Loucy (cell line): ENCODE measurements around the gene TIFAB.
A peak's percentile ranks its signal among the peaks of the same experiment; 100 is the strongest.

Source experiments
- H2AFZ ChIP-seq: fragments of 200-600 bp; sonication (generic); 2 replicates; pipeline ENCODE4 v1.6.0; 2016; ENCODE audit warnings: antibody characterized with exemption, mild to moderate bottlenecking, low read length, moderate library complexity
- H3F3A ChIP-seq: fragments of 200-600 bp; 2 replicates; pipeline ENCODE4 v1.6.0; 2016; ENCODE audit warnings: antibody characterized with exemption, low read depth, mild to moderate bottlenecking
- H3K27me3 ChIP-seq: fragments of 200-600 bp; sonication (generic); 2 replicates; pipeline ENCODE4 v1.6.1; 2014; ENCODE audit warnings: low read length, mild to moderate bottlenecking; ENCODE audit not compliant: insufficient read depth, poor library complexity, severe bottlenecking
- H3K36me3 ChIP-seq: fragments of 200-600 bp; sonication (generic); 2 replicates; pipeline ENCODE4 v1.6.1; 2016; ENCODE audit warnings: low read length; ENCODE audit not compliant: insufficient read depth
- H3K4me1 ChIP-seq: fragments of 200-600 bp; sonication (generic); 2 replicates; pipeline ENCODE4 v1.5.1; 2014; ENCODE audit warnings: low read length, mild to moderate bottlenecking; ENCODE audit not compliant: insufficient read depth, poor library complexity, severe bottlenecking
- H3K4me2 ChIP-seq: fragments of 200-600 bp; sonication (generic); 2 replicates; pipeline ENCODE4 v1.6.0; 2014; ENCODE audit warnings: antibody characterized with exemption, low read length, low read depth, mild to moderate bottlenecking; ENCODE audit not compliant: poor library complexity, severe bottlenecking
- H3K4me3 ChIP-seq: fragments of 200-600 bp; sonication (generic); 2 replicates; pipeline ENCODE4 v1.5.1; 2014; ENCODE audit warnings: low read length, mild to moderate bottlenecking, mixed read lengths; ENCODE audit not compliant: poor library complexity, severe bottlenecking
- H3K79me2 ChIP-seq: fragments of 200-600 bp; sonication (generic); 2 replicates; pipeline ENCODE4 v1.6.1; 2014; ENCODE audit warnings: low read length; ENCODE audit not compliant: insufficient read depth
- H3K9ac ChIP-seq: fragments of 200-600 bp; sonication (generic); 2 replicates; pipeline ENCODE4 v1.6.0; 2014; ENCODE audit warnings: mild to moderate bottlenecking, low read depth, low read length, moderate library complexity; ENCODE audit not compliant: poor library complexity, severe bottlenecking
- H3K9me2 ChIP-seq: fragments of 200-600 bp; sonication (generic); replicated peaks from 2 replicates; pipeline ENCODE4 v1.6.1; 2016; ENCODE audit warnings: low read depth, low read length, mixed read lengths
- H3K9me3 ChIP-seq: fragments of 200-600 bp; sonication (generic); 2 replicates; pipeline ENCODE4 v1.6.1; 2014; ENCODE audit warnings: mild to moderate bottlenecking, antibody characterized with exemption, low read length, low read depth; ENCODE audit not compliant: insufficient read depth
- H4K20me1 ChIP-seq: fragments of 200-600 bp; sonication (generic); 2 replicates; pipeline ENCODE4 v1.6.0; 2014; ENCODE audit warnings: antibody characterized with exemption, low read length, mild to moderate bottlenecking; ENCODE audit not compliant: insufficient read depth, poor library complexity, severe bottlenecking
- CTCF ChIP-seq: fragments of 200-600 bp; sonication (generic); conservative IDR thresholded peaks from 2 replicates; pipeline ENCODE4 v1.5.1; 2014; ENCODE audit warnings: mild to moderate bottlenecking, antibody characterized with exemption, low read length
- EZH2phosphoT487 ChIP-seq: fragments of 200-600 bp; IDR thresholded peaks from 2 replicates; pipeline ENCODE4 v1.6.1; 2018; ENCODE audit warnings: antibody characterized with exemption, mild to moderate bottlenecking, moderate library complexity, borderline replicate concordance

The TIFAB gene

GRCh38 chr5:135445306-135445985 lies 6.7 kb downstream of the TIFAB start:
- peak overlapping the region; percentile 44 for H3K9ac ChIP-seq

DNA sequence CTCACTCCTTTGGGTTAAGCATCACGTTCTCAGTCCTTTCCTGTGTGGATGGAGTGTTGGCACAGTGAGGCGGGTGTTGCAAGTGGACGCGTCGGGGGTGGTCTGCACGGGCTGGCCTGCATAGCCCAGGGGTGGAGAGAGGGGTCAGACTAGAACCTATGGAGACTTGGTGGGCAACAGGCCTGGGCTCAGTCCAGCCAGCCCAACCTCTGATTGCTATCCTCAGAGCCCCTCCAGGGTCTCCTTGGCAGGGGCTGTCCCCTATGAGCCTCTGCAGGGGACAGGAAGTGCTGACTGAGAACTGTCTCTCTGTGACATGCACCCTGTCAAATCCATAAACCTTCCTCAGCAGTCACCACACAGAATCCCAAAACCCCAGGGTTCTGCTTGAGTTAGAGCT lies 7.3 kb downstream of the TIFAB start:
- no peaks in the 10 kb centered on the region for H3K27me3 ChIP-seq
- H3K9me3 ChIP-seq, result no peaks in the 10 kb centered on the region
- no peak overlapping the region for H3K4me3 ChIP-seq
- no peaks in the 10 kb centered on the region for H3K79me2 ChIP-seq
- H3K9me2 ChIP-seq, result no peaks in the 10 kb centered on the region
- peak overlapping the region; percentile 15 for H3K4me2 ChIP-seq
- no peaks in the 10 kb centered on the region for H3F3A ChIP-seq
- H4K20me1 ChIP-seq, result no peaks in the 10 kb centered on the region
- peak overlapping the region; percentile 84 for H2AFZ ChIP-seq
- H3K9ac ChIP-seq, result peak overlapping the region; percentile 44
- TF ChIP-seq CTCF (no peak), EZH2phosphoT487 (no peak)
- no peaks in the 10 kb centered on the region for H3K36me3 ChIP-seq
- H3K4me1 ChIP-seq, result peaks cover 30% of the 10 kb centered on the region

More at GRCh38 chr5:135445306-135445985, 6.7 kb downstream of the TIFAB start:
- Histone ChIP-seq H2AFZ (peak overlapping the region; percentile 84), H3K4me2 (peak overlapping the region; percentile 15), H3F3A (no peaks in the 10 kb centered on the region), H3K4me3 (no peak overlapping the region), H3K9me3 (no peaks in the 10 kb centered on the region), H3K36me3 (no peaks in the 10 kb centered on the region), H3K9me2 (no peaks in the 10 kb centered on the region), H3K4me1 (peaks cover 30% of the 10 kb centered on the region), H3K27me3 (no peaks in the 10 kb centered on the region), H4K20me1 (no peaks in the 10 kb centered on the region), H3K79me2 (no peaks in the 10 kb centered on the region)
- TF ChIP-seq CTCF (no peak), EZH2phosphoT487 (no peak)

DNA sequence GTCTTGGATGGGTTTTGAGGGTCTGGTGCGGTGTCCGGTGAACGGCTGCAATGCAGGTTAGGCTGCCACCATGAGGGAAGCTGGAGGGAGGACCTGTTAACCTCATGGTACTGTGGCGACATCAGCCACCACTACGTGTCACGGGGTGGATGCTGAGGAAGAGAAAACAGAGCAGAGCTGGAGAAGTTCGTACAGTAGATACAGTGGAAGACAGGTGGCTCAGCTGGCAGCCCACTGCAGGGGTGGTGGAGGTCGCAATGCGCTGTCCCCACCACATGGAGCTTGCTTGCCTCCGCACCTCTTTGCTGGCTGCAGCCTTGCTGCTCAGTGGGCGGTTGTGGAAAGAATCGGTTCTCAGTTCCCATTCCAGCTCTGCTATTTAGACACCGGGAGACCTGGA lies 7.8 kb downstream of the TIFAB start:
- no peaks in the 10 kb centered on the region for H3K36me3 ChIP-seq
- no peaks in the 10 kb centered on the region for H3F3A ChIP-seq
- no peaks in the 10 kb centered on the region for H3K79me2 ChIP-seq

More for the DNA sequence above, 7.8 kb downstream of the TIFAB start:
- no peak overlapping the region for H2AFZ ChIP-seq
- no peaks in the 10 kb centered on the region for H3K9me3 ChIP-seq
- no peak overlapping the region for H3K4me3 ChIP-seq
- H3K4me1 ChIP-seq, result peaks cover 30% of the 10 kb centered on the region
- TF ChIP-seq CTCF, result no peak
- TF ChIP-seq EZH2phosphoT487, result no peak
- peak overlapping the region; percentile 44 for H3K9ac ChIP-seq
- H3K9me2 ChIP-seq, result no peaks in the 10 kb centered on the region
- no peaks in the 10 kb centered on the region for H4K20me1 ChIP-seq
- no peak overlapping the region for H3K4me2 ChIP-seq
- H3K27me3 ChIP-seq, result no peaks in the 10 kb centered on the region
